Tibial nerve (tissue), 4 donors: ENCODE measurements around the gene SLC44A5. TPM values are rescaled to one million over a fixed set of nuclear protein-coding genes. Genes with fewer than 3 reads are reported as not detected.
"Not testable (repeated sequence)": the region's sequence is repeated elsewhere in the genome, so short reads cannot be mapped to it uniquely, and the experiment has no call there.

Experiments
- DNase-seq, 2 donors: peaks; one replicate each; pipeline ENCODE4 v3.0.0-alpha.2; 2019; ENCODE audit warnings: low spot score in 2 of 2
- H3K27ac ChIP-seq, 4 donors: fragments of 200-600 bp; sonication (generic) in 3 of 4; one replicate each; pipeline ENCODE4 v1.5.1; 2017 to 2019; ENCODE audit warnings: mild to moderate bottlenecking in 1 of 4
- H3K27me3 ChIP-seq, 2 donors: fragments of 200-600 bp; sonication (generic) in 1 of 2; one replicate each; pipeline versions ENCODE4 v1.5.1 to v1.6.0; 2017 to 2019
- H3K36me3 ChIP-seq, 3 donors: fragments of 200-600 bp; sonication (generic); one replicate each; pipeline ENCODE4 v1.5.1; 2018 to 2019
- H3K4me1 ChIP-seq, 4 donors: fragments of 200-600 bp; sonication (generic) in 3 of 4; one replicate each; pipeline ENCODE4 v1.5.1; 2017 to 2019
- H3K4me3 ChIP-seq, 4 donors: fragments of 200-600 bp; sonication (generic) in 3 of 4; one replicate each; pipeline ENCODE4 v1.5.1; 2017 to 2019; ENCODE audit warnings: mild to moderate bottlenecking in 1 of 4, moderate library complexity in 1 of 4
- H3K9me3 ChIP-seq, 4 donors: fragments of 200-600 bp; sonication (generic) in 3 of 4; one replicate each; pipeline ENCODE4 v1.5.1; 2017 to 2019
- CTCF ChIP-seq, 5 experiments: fragments of 200-600 bp in 3 of 5; fragments of 450-650 bp in 2 of 5; sonication (generic) in 3 of 5; IDR thresholded peaks; one replicate each; pipeline ENCODE4 v1.5.1; 2016 to 2019; ENCODE audit warnings: antibody characterized with exemption in 5 of 5, mild to moderate bottlenecking in 3 of 5, moderate library complexity in 2 of 5
- EP300 ChIP-seq, 2 donors: sonication (generic); formaldehyde crosslinking; IDR thresholded peaks; one replicate each; pipeline ENCODE4 v1.6.1; 2017; ENCODE audit warnings: antibody characterized with exemption in 2 of 2, mild to moderate bottlenecking in 1 of 2
- POLR2A ChIP-seq, 2 donors: fragments of 450-650 bp; IDR thresholded peaks; one replicate each; pipeline ENCODE4 v1.6.1; 2017; ENCODE audit warnings: antibody characterized with exemption in 2 of 2, mild to moderate bottlenecking in 2 of 2, moderate library complexity in 2 of 2
- WGBS, 2 donors: methylation state at CpG; one replicate each; pipeline ENCODE4 v1.1.5; 2018; 5-methylcytosine and 5-hydroxymethylcytosine counted together
- total RNA-seq, 4 donors: library from RNA; depleted of rRNA; stranded (reverse); fragments of >200 nt; gene quantifications; one replicate each; pipeline ENCODE4 v1.1.0, GENCODE V29; 2016

Gene SLC44A5
- under 1 TPM in 1 of 4 donors, not detected in 3; 0.21 TPM for total RNA-seq

DNA sequence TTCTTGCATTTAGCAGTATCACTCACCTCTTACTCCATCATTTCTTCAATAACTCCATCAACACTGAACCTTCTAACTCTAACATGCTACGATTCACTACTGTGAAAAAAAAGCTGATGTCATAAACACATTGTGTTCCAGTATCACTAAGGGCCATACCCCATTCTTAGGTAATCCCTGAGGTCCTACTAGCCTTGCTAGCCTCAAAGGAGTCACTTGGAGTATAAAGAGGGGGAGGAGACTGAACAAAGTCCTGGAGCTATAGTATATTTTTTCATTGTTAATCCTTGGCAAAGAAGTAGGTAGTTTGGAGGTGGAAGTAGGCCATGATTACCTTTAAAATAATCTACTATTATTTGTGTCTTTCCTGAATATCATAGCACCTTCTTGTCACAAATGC is at the start of gene SLC44A5:
Gene SLC44A5, minus strand, starts transcription at position 101 of the 400 bp plus-strand sequence. CDS start 69,667 bp downstream, outside the sequence.
- peaks cover 0 to 48% of the 10 kb centered on the region in 2 donors for H3K27me3 ChIP-seq
- peaks cover 0 to 18% (median 11%) of the 10 kb centered on the region in 4 donors for H3K4me1 ChIP-seq
- no peak for DNase-seq
- 82 to 84% methylated on average over 1 of the region's 1 CpG for WGBS, 2 donors
- no peak within 1 kb of the TSS for H3K4me3 ChIP-seq
- no peaks in the 10 kb centered on the region for H3K36me3 ChIP-seq
- H3K9me3 ChIP-seq: no peaks in the 10 kb centered on the region
- TF ChIP-seq CTCF (IDR thresholded peaks at IDR 0.05): no peak
- no peak for TF ChIP-seq EP300 (IDR thresholded peaks at IDR 0.05)
- no peak for TF ChIP-seq POLR2A (IDR thresholded peaks at IDR 0.05)
- no peak within 1 kb of the TSS for H3K27ac ChIP-seq

GRCh38 chr1:75655931-75656330 is 45.0 kb upstream of the SLC44A5 start:
- Histone ChIP-seq H3K36me3 (no peaks in the 10 kb centered on the region), H3K9me3 (peaks cover 0 to 22% (median 1%) of the 10 kb centered on the region in 4 donors), H3K27ac (no peak overlapping the region), H3K4me1 (no peaks in the 10 kb centered on the region), H3K4me3 (no peak overlapping the region), H3K27me3 (no peaks in the 10 kb centered on the region)
- TF ChIP-seq EP300 (IDR thresholded peaks at IDR 0.05): no peak
- TF ChIP-seq POLR2A (IDR thresholded peaks at IDR 0.05): no peak
- no peak for TF ChIP-seq CTCF (IDR thresholded peaks at IDR 0.05)
- DNase-seq: no peak
- WGBS, 2 donors: 60 to 65% methylated on average over 1 of the region's 1 CpG

DNA sequence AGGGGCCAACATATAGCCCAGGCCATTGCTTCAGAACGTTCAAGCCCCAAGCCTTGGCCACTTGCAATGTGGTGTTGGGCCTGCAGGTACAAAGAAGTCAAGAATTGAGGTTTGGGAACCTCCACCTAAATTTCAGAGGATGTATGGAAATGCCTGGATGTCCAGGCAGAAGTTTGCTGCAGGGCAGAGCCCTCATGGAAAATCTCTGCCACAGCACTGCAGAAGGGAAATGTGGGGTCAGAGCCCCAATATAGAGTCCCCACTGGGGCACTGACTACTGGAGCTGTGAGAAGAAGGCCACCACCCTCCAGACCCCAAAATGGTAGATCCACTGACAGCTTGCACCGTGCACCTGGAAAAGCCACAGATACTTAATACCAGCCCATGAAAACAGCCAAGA is 36.3 kb upstream of the SLC44A5 start:
- H3K27ac ChIP-seq, H3K36me3 ChIP-seq, DNase-seq, H3K27me3 ChIP-seq, H3K4me1 ChIP-seq, H3K4me3 ChIP-seq: not testable (repeated sequence)
- 80 to 81% methylated on average over 2 of the region's 2 CpGs for whole genome bisulfite sequencing, 2 donors
- H3K9me3 ChIP-seq: peaks cover 0 to 15% (median 0%) of the 10 kb centered on the region in 4 donors

GRCh38 chr1:75645153-75645552 is 34.2 kb upstream of the SLC44A5 start:
- peaks cover 0 to 15% (median 0%) of the 10 kb centered on the region in 4 donors for H3K9me3 ChIP-seq
- H3K27ac ChIP-seq, H3K27me3 ChIP-seq, H3K36me3 ChIP-seq, H3K4me1 ChIP-seq, H3K4me3 ChIP-seq, DNase-seq: not testable (repeated sequence)
- WGBS, 2 donors: 94 to 97% methylated on average over 2 to 3 of the region's 4 CpGs

- Histone ChIP-seq H3K4me3 (no peak overlapping the region), H3K27ac (no peak overlapping the region), H3K4me1 (no peaks in the 10 kb centered on the region), H3K36me3 (no peaks in the 10 kb centered on the region), H3K27me3 (no peaks in the 10 kb centered on the region), H3K9me3 (peaks cover 0 to 15% (median 0%) of the 10 kb centered on the region in 4 donors)
- no peak for TF ChIP-seq POLR2A (IDR thresholded peaks at IDR 0.05)
- no peak for TF ChIP-seq EP300 (IDR thresholded peaks at IDR 0.05)
- no peak for TF ChIP-seq CTCF (IDR thresholded peaks at IDR 0.05)
- no peak for DNase-seq
- WGBS, 2 donors: 20 to 22% methylated on average over 1 of the region's 1 CpG
Measured at GRCh38 chr1:75643460-75643859, 32.5 kb upstream of the SLC44A5 start.

DNA sequence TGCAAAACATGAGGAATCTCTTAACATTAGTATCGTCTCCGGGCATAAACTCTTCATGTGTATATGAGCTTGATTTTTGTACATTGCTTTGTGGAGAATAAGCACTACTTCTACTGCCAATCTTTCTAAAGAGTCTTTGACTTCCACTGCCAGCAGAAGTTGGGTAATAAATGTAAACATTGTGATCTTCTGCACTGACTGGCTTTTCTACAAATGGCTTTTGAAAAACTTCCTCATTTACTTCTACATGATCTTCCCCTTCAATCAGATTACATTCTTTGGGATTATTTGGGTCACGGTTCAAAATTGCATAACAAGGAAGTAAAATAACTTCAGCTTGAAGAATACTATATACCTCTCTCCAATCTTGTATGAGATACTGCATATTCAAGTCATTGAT is 30.4 kb upstream of the SLC44A5 start:
- Histone ChIP-seq H3K27ac (no peak overlapping the region), H3K27me3 (no peaks in the 10 kb centered on the region), H3K9me3 (peaks cover 0 to 3% (median 0%) of the 10 kb centered on the region in 4 donors), H3K4me3 (no peak overlapping the region), H3K36me3 (no peaks in the 10 kb centered on the region), H3K4me1 (no peaks in the 10 kb centered on the region)
- no peak for DNase-seq
- TF ChIP-seq CTCF (IDR thresholded peaks at IDR 0.05) (no peak), EP300 (IDR thresholded peaks at IDR 0.05) (no peak), POLR2A (IDR thresholded peaks at IDR 0.05) (no peak)
- WGBS, 2 donors: 56 to 76% methylated on average over 3 of the region's 3 CpGs
